GM15510 (cell line): ENCODE data around the gene B4GALT4.

ENCODE experiments used
- POLR2A ChIP-seq: IDR thresholded peaks from 3 replicates; pipeline ENCODE4 v1.6.1; 2011; ENCODE audit warnings: borderline replicate concordance; ENCODE audit not compliant: insufficient read length; ENCODE audit errors: extremely low read depth

B4GALT4 gene

GRCh38 chr3:119220970-119221667 is 19.6 kb downstream of the B4GALT4 start:
- TF ChIP-seq POLR2A = no peak

- TF ChIP-seq POLR2A = no peak
Observed at GRCh38 chr3:119220198-119220597, 20.5 kb downstream of the B4GALT4 start.

GRCh38 chr3:119219069-119219468 is 21.6 kb downstream of the B4GALT4 start:
- TF ChIP-seq POLR2A = no peak

GRCh38 chr3:119211803-119212202 is 28.9 kb downstream of the B4GALT4 start:
- TF ChIP-seq POLR2A = no peak

GRCh38 chr3:119211193-119211592 is 29.5 kb downstream of the B4GALT4 start:
- TF ChIP-seq POLR2A = no peak

- no peak for TF ChIP-seq POLR2A
Observed at GRCh38 chr3:119207512-119207875, 33.2 kb downstream of the B4GALT4 start.

GRCh38 chr3:119206611-119207511 is 33.8 kb downstream of the B4GALT4 start:
- no peak for TF ChIP-seq POLR2A

GRCh38 chr3:119205685-119206084 is 35.0 kb downstream of the B4GALT4 start:
- no peak for TF ChIP-seq POLR2A

- TF ChIP-seq POLR2A = no peak
Observed at GRCh38 chr3:119205209-119205608, 35.5 kb downstream of the B4GALT4 start.

GRCh38 chr3:119195911-119196310 is 44.8 kb downstream of the B4GALT4 start:
- no peak for TF ChIP-seq POLR2A

- no peak for TF ChIP-seq POLR2A
Observed at GRCh38 chr3:119195151-119195476, 45.6 kb downstream of the B4GALT4 start.

- no peak for TF ChIP-seq POLR2A
Observed at GRCh38 chr3:119194237-119195150, 46.2 kb downstream of the B4GALT4 start.

- no peak for TF ChIP-seq POLR2A
Observed at GRCh38 chr3:119191800-119192199, 48.9 kb downstream of the B4GALT4 start.

- no peak for TF ChIP-seq POLR2A
Observed at GRCh38 chr3:119187266-119187665, 53.4 kb downstream of the B4GALT4 start.
